Activated CD4-positive, alpha-beta memory T cell treated with anti-CD3 and anti-CD28 coated beads for 36 hours (primary cell): Measurements from ENCODE around the gene PRCD. TPM values are rescaled to one million over a fixed set of nuclear protein-coding genes. Genes with fewer than 3 reads are reported as not detected.

Experiments
- total RNA-seq, 2 experiments: library from RNA; stranded (reverse); gene quantifications; one replicate each; pipeline ENCODE4 v1.2.3, GENCODE V29; 2021

The PRCD gene
- total RNA-seq, 2 experiments from 2014 or later: not detected

Other genes starting within 250 kb of the PRCD start
- 1 to 10 TPM; 1.0 to 1.1 TPM for gene QRICH2, start 231.8 kb upstream of the PRCD start, total RNA-seq
- gene PRPSAP1, start 186.1 kb upstream of the PRCD start, total RNA-seq: 10 to 100 TPM; 40.1 to 42.1 TPM
- gene SPHK1, start 155.4 kb upstream of the PRCD start, total RNA-seq: 10 to 100 TPM in 1 of 2 experiments, 1 to 10 TPM in 1; 9.9 to 11.4 TPM
- gene UBE2O, start 86.9 kb upstream of the PRCD start, total RNA-seq: 10 to 100 TPM; 24.5 to 25.2 TPM
- not detected for gene AANAT, start 72.4 kb upstream of the PRCD start, total RNA-seq
- gene RHBDF2, start 38.6 kb upstream of the PRCD start, total RNA-seq: 10 to 100 TPM; 28.9 to 30.0 TPM
- gene CYGB, start 2.3 kb upstream of the PRCD start, total RNA-seq: not detected
- gene ST6GALNAC2, start 45.8 kb downstream of the PRCD start, total RNA-seq: under 1 TPM; 0.19 to 0.51 TPM
- 1 to 10 TPM; 1.1 to 2.3 TPM for gene ST6GALNAC1, start 103.7 kb downstream of the PRCD start, total RNA-seq
- 1 to 10 TPM; 7.5 to 8.0 TPM for gene MXRA7, start 170.9 kb downstream of the PRCD start, total RNA-seq
- 10 to 100 TPM; 53.4 to 56.6 TPM for gene JMJD6, start 186.6 kb downstream of the PRCD start, total RNA-seq
- gene METTL23, start 186.8 kb downstream of the PRCD start, total RNA-seq: 10 to 100 TPM; 29.1 to 29.2 TPM
- 100 to 1,000 TPM; 299 TPM for gene SRSF2, start 197.3 kb downstream of the PRCD start, total RNA-seq
- gene MFSD11, start 198.1 kb downstream of the PRCD start, total RNA-seq: 10 to 100 TPM; 17.5 to 18.3 TPM